Esophagus muscularis mucosa (tissue), 4 donors: ENCODE data around the gene CCDC6.

Experiments
- EP300 ChIP-seq: sonication (generic); formaldehyde crosslinking; IDR thresholded peaks from one replicate; pipeline ENCODE4 v1.6.1; 2017; ENCODE audit warnings: antibody characterized with exemption
- POLR2A ChIP-seq: fragments of 450-650 bp; IDR thresholded peaks from one replicate; pipeline ENCODE4 v1.6.1; 2017; ENCODE audit warnings: antibody characterized with exemption, moderate library complexity, mild to moderate bottlenecking, low read depth
- POLR2AphosphoS5 ChIP-seq, 2 donors: sonication (generic); formaldehyde crosslinking; IDR thresholded peaks; one replicate each; pipeline ENCODE4 v1.6.1; 2017; ENCODE audit warnings: antibody characterized with exemption in 2 of 2
- TF ChIP-seq, protein P1 (sequence below), 3 experiments: fragments of 200-600 bp in 2 of 3; fragments of 450-650 bp in 1 of 3; sonication (generic) in 2 of 3; IDR thresholded peaks; one replicate each; pipeline ENCODE4 v1.5.1; 2017 to 2019; ENCODE audit warnings: antibody characterized with exemption in 3 of 3, mild to moderate bottlenecking in 2 of 3, moderate library complexity in 1 of 3

DNA sequence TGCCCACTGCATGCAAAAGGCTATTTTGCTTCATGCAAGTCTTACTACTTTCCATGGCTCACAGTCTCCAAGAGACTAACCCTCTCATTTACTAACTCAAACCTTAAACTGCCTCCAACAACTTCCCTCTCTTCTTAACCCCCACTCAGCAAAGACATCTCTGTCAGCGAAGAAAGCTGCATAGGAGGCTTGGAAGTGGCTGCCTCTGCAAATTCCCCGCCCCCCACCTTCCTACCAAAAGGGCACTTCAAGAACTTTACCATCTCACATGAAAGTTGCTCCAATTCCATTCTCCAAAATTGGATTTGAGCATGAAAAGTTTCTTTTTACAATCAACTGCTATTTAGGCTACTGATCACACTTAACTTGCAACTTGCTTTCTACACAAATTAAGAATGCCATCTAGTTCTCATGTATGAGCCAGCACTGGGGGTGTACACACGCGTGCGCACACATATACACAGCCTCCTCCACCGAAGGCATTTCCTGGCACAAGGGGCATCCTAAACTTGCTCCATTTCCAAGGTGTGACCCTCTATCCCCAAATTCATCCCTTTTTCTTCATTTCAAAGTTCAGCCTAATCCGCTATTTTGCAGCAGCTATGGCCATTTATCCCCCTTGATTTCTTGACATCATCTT is 1.8 kb downstream of the CCDC6 start:
- TF ChIP-seq, protein P1, sequence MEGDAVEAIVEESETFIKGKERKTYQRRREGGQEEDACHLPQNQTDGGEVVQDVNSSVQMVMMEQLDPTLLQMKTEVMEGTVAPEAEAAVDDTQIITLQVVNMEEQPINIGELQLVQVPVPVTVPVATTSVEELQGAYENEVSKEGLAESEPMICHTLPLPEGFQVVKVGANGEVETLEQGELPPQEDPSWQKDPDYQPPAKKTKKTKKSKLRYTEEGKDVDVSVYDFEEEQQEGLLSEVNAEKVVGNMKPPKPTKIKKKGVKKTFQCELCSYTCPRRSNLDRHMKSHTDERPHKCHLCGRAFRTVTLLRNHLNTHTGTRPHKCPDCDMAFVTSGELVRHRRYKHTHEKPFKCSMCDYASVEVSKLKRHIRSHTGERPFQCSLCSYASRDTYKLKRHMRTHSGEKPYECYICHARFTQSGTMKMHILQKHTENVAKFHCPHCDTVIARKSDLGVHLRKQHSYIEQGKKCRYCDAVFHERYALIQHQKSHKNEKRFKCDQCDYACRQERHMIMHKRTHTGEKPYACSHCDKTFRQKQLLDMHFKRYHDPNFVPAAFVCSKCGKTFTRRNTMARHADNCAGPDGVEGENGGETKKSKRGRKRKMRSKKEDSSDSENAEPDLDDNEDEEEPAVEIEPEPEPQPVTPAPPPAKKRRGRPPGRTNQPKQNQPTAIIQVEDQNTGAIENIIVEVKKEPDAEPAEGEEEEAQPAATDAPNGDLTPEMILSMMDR (IDR thresholded peaks at IDR 0.05) = no peak
- TF ChIP-seq POLR2A (no peak), EP300 (no peak), POLR2AphosphoS5 (IDR thresholded peaks at IDR 0.05) (no peak)
